Activated CD8-positive, alpha-beta memory T cell treated with anti-CD3 and anti-CD28 coated beads for 48 hours (primary cell): Measurements from ENCODE around the gene FAM24B.
"Not testable (repeated sequence)": the region's sequence is repeated elsewhere in the genome, so short reads cannot be mapped to it uniquely, and the experiment has no call there.

Experiments
- DNase-seq, 3 experiments: peaks; one replicate each; pipeline ENCODE4 v3.0.0-alpha.2; 2020; ENCODE audit warnings: low read depth in 2 of 3, low spot score in 2 of 3

Gene FAM24B, protein sequence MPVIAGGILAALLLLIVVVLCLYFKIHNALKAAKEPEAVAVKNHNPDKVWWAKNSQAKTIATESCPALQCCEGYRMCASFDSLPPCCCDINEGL

DNA sequence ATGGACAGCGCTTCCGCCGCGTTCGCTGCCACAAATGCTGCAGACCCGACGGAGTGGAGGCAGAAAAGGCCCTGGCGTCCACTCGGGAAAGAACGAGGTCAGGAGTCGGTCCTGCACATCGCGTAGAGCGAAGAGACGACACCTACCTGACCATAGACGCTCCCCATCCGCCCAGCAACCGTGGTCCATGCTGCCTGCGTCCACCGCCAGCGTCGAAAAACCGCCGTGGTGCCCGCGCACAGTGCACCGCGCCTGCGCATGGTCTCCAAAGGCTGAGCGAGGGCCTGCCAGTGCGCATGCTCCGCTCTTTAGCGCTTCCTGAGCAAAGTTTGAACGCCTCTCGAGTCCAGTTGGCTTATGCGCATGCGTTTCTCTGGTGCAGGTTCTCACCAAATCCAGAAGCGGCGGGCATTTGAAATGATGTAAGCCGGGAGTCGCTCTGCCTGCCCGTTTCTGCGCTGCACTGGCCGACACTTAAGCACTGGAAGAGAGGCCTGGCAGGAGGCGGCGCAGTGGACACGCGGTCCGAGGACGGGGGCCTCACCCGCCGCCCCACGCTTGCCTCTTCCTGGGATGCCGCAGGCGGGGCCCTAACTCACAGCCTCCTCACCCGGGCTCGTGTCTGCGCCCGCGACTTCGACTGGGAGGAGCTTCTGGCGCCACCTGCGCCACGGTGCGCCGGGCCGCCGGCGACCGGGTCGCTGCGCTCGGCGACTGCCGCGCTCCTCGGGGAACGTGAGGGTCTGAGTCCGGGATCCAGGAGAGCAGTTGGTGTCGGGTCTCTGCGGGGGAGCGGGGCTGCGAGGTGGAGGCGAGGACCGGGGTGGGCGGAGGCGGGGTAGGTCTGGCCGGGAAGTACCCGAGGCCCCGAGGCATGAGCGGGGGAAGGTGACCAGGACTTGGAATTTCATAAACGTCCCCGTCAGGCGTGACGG is at the start of gene FAM24B:
Gene FAM24B, minus strand, starts transcription at position 243 of the 935 bp plus-strand sequence. CDS start 29,066 bp downstream, outside the sequence.
- DNase-seq: peak; percentile 76 to 82 (median 80)

DNA sequence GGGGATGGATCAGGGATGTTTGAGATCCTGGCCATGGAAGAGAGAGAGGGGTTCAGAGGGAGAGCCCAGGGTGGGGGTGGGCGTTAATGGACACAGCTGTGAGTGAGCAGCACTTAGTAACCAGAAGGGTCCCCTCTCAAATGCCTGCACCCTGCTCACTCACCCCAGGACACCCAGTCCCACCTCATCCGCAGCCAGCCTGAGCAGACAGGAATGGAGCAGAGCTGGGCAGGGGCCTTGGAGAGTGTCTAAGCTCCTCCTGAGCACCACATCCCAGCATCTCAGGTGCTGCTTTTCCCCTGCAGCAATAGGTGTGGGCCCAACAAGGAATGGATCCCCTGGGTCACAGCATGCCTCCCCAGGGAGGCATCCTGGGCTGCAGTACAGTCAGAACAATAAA is 36.3 kb upstream of the FAM24B start:
- no peak for DNase-seq

DNA sequence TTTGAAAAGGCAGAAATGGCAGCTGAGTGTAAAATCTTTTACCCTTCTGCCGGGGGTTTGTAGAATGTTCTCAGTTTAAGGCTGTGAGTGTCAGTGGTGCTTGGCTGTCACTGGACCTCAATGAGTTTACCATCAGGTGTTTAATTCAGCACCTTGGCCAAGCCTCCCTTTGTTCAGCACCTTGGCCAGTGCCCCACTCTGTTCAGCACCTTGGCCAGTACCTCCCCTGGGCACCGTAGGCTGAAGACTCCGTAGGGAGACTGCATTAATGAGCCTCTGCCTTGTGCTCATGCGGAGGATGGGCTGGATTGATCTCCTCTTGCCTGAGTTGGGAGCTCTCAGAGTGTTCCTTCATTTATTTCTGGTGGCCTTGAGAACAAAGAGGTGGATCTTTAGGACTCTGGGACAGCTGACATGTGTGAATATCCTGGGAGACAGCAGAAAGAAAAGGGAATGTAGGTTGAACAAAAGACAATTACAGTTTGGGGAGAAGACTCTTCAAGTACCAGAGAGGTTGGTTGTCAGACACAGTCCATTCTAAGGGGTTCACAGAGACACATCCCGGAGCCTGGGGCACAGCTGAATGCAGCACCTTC is 32.6 kb upstream of the FAM24B start:
- peak in 1 of 3 experiments; percentile 27 for DNase-seq

DNA sequence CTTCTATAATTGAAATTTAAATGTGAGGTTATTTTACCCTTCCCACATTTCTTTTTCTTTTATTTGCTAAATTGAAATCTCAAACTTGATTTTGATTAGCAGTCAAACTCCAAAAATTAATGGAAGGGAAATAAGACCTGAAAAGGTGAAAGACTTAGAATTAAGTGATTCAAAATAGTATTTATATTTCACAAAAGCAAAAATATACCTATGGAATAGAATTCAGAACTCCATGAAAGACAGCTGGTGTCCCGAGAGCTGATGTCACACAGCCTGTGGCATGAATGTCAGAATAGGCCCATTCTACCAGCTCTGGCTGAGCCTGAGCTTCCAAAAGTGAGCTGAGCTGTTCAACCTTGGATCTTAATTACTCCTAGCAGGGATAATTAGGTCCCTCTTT is 30.9 kb upstream of the FAM24B start, which contains the start of gene FAM24A:
Gene FAM24A, plus strand, starts transcription at position 301 of the 400 bp plus-strand sequence. CDS start 1,025 bp downstream, outside the sequence.
- no peak for DNase-seq

DNA sequence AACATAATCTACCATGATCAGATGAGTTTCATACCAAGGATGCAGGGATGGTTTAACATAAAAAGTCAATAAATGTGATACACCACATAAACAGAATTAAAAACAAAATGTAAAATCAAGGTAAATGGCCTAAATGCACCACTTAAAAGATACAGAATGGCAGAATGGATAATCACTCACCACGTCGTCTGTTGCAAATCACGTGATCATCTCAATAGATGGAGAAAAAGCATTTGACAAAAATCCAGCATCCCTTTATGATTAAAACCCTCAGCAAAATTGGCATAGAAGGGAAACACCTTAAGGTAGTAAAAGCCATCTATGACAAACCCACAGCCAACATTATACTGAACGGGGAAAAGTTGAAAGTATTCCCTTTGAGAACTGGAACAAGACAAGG is 24.5 kb upstream of the FAM24B start:
- not testable (repeated sequence) for DNase-seq

DNA sequence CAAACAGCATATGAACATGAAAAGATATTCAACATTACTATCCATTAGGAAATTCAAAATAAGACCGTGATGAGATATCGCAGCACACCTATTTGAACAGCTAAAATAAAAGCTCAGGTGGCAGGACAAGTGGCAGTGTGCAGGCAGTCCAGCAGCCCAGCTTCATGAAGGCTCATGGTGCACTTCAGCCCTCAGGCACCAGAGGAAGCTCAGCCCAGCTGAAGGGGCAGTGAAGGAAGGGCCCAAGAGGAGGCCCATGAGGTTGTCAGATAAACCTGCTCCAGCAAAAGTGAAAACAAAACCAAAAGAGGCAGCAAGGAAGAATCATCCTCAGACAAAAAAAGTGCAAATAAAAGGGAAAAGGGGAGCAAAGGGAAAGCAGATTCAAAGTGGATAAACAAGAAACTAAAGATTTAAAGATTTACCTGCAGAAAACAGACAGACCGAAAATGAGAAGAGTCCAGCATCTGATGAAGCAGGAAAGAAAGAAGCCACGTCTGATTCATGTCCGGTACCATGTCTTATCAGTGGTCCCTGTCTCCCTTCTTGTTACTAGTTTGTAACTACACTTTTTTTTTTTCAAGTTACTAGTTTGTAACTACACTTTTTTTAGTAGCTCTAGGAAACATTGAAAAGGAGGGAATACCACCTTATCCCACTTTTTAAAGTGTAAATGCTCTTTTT is 15.0 kb upstream of the FAM24B start:
- DNase-seq: no peak

DNA sequence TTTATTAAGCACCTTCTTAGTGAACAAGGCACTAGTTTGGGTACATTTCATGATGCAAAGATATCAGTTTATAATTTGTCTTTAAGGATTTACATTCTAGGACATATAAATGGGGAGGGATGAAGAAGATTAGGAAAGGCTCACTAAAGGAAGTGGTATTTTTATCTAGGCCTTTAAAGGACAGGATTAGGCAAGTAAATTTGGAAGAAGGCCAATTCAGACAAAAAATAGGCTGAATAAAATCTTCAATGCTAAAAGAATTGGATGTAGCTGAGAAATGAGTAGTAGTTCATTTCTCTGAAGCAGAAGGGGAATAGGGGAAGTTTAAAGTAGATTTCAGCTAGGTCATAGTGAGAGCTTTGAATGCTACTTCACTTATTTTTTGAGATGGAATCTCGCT is 4.8 kb upstream of the FAM24B start:
- no peak for DNase-seq

DNA sequence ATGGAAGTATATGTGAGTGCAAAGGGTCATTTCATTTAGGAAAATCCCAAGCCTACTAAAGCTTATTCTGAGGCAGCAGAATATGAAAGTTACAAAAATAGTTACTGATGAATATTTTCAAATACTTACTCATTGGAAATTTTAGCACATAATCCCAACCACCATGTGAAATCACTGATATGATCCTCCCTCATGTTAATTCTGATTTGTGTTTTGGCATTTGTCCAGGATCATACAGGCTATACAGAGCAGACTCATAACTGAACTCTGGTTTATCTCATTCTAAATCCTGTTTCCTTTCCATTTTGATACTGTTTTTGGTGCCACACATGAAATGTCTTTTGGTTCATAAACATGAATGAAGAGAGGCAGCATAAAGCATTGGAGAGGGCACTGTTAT is 3.4 kb upstream of the FAM24B start:
- no peak for DNase-seq

DNA sequence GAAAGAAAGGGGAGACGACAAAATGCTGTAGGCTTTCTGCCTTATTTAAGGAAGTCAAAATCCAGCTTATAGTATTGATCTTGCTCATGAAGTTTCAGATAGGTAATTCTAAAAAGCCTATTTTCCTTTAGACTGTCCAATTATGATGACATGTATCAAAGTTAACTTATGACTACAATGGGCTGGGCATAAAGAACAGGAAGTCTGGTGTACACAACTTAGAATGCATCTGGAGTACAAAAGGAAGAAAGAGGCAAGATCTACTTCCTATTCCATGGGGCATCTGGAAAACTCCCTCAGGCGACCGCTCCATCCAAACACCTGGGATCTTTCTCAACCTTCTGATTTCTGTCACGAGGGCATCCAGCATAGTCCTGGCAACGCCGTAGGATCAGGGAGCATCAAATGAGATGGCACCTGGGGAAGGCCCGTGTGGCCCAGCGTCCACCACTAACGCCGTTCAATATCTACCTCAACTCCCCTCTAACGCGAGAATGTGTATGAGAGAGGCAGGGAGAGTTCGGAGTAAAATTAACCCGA is 512 bp downstream of the FAM24B start:
- no peak for DNase-seq

DNA sequence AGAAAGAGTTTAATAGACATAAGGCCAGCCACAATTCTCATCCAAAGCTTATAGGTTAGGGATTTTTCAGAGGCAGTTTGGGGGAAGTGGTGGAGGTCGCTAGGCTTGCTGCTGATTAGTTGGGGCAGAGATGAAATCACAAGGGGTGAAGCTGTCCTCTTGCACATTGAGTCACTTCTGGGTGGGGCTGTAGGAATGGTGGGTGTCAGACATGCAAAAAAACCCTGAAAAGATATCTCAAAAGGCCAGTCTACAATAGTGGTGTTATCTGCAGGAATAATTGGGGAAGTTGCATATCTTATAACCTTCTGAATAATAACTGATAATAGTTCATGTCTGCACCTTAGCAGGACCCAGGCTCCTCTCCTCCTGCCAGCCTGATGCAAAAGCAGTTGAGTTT is 2.1 kb downstream of the FAM24B start:
- no peak for DNase-seq

DNA sequence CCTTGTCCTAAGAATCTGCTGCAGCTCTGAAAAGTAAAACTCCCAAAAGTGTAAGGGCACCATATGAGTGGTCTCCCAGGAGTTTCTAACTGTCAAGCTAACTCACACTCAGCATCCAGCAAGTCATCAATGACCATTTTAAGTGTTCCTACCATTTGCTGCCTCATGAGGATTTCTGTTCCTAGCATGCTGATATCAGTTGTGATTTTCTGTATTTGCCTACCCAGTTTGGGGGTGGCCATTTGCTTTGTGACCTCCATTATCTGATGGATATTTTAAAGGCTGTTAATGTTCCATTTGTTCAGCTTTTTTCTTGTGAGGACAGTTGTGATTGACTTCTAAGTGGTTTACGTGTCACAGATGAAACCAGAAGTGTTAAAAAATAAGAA is 2.9 kb downstream of the FAM24B start:
- DNase-seq: no peak

DNA sequence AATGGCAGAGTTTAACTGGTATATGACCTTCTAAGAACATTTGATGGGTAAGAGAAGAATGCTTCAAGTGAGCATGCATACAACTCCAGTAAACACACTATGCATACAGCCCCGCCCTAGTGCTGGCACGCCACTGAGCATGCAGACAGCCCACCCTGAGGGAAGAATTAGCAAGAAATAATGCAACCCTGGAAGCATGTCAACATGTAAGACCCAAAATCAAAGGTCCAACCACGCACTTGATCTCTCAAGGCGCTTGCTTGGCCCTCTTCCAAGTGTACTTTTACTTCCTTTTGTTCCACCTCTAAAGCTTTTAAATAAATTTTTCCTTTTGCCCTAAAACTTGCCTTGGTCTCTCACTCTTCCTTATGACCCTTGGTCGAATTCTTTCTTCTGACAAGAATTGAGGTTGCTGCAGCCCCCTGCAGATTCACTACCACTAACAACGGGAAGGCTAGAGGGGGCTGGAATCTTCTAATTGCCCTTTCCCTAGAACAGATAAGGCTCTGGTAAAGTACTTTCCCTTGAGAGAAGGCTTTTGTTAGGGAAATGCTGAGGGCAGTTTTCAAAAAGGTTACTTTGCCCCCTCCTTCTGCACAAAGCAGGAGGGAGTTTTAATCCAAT is 3.4 kb downstream of the FAM24B start:
- no peak for DNase-seq

DNA sequence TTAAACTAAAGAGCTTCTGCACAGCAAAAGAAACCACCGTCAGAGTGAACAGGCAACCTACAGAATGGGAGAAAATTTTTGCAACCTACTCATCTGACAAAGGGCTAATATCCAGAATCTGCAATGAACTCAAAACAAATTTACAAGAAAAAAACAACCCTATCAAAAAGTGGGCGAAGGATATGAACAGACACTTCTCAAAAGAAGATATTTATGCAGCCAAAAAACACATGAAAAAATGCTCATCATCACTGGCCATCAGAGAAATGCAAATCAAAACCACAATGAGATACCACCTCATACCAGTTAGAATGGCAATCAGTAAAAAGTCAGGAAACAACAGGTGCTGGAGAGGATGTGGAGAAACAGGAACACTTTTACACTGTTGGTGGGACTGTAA is 7.4 kb downstream of the FAM24B start:
- DNase-seq: not testable (repeated sequence)

DNA sequence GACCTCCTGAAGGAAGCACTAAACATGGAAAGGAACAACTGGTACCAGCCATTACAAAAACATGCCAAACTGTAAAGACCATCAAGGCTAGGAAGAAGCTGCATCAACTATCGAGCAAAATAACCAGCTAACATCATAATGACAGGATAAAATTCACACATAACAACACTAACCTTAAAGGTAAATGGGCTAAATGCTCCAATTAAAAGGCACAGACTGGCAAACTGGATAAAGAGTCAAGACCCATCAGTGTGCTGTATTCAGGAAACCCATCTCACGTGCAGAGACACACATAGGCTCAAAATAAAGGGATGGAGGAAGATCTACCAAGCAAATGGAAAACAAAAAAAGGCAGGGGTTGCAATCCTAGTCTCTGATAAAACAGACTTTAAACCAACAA is 10.6 kb downstream of the FAM24B start:
- not testable (repeated sequence) for DNase-seq

DNA sequence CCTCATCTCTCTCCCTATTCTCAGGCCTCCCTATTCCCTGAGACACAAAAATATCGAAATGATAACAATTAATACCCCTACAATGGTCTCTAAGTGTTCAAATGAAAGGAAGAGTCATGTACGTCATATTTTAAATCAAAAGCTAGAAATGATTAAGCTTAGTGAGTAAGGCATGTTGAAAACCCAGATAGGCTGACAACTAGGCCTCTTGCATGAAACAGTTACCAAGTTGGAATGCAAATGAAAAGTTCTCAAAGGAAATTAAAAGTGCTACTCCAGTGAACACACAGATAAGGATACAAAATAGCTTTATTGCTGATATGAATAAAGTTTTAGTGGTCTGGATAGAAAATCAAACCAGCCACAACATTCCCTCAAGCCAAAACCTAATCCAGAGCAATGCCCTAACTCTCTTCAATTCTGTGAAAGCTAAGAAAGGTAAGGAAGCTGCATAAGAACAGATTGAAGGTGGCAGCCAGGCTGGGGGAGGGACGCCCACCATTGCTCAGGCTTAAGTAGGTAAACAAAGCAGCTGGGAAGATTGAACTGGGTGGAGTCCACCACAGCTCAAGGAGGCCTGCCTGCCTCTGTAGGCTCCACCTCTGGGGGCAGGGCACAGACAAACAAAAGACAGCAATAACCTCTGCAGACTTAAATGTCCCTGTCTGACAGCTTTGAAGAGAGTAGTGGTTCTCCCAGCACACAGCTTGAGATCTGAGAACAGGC is 12.5 kb downstream of the FAM24B start:
- not testable (repeated sequence) for DNase-seq

DNA sequence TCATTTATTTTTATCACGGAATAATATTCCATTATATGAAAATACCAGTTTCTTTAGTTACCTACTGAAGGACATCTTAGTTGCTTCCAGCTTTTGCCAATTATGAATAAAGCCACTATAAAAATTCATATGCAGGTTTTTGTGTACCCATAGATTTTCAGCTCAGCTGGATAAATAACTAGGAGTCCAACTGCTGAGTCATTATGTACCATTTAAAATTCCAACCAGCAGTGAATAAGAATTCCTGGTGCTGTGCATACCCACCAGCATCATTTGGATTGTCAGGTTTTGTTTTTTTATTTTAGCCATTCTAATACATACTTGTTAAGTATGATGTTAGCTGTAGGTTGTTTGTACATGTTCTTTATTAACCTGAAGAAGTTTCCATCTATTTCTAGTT is 14.5 kb downstream of the FAM24B start:
- DNase-seq: no peak

DNA sequence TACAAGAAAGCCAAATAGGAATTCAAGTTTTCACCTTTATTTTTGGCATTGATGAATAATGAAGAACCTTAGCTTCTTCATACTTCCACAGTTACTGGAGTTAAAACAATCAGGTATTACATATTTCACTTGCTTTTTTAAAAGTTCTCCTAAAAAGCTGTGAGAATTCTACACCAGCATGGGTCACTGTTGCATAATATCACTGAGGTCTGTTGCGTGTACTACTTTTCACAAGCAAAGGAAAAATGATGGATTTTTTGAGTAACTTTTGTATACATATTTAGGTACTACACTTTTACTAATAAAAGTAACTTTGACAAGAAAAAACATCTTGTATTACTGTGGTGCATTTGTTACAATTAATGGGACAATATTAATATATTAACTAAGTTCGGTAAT is 15.2 kb downstream of the FAM24B start:
- no peak for DNase-seq

DNA sequence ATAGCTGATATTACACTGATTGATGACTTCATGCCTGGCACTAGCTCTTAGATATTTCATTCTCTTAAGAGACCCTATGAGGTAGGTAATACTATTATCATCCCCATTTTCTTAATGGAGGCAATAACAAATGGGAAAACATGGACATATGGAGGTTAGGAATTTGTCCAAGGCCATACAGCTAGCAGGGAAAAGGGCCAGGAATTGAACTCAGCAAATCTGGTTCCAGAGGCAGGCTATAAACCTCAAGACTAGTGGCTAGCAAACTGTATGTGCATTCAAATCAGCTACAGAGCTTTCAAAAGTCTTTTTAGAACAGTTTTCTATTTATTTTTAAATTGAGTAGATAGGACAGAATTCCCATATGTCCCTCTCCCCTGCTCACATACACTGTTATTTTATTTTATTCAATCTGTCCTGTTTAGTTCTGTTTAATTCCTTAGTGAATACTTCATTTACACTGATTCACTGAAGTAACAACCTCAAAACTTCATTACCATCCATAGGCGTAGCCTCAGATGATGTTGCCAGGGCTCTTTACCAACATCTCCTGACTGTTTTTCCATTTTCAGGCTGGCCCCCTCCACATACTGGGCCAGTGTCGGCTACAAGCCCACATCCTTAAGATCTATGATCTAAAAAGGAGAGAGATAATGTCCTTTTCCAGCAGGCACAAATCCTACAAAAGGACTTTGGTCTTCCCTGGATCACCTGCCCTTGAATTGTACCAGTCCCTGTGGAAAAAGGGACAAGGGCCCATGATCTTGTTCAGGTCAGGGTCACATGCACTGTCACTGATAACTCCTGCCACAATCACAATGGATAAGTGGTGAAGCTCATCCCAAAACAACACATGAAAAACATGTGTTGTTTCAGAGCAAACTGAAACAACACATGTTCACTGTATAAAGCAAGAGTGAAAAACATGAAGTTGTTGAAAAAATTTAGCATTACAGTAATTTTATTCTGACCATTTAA is 15.9 kb downstream of the FAM24B start:
- DNase-seq: no peak

DNA sequence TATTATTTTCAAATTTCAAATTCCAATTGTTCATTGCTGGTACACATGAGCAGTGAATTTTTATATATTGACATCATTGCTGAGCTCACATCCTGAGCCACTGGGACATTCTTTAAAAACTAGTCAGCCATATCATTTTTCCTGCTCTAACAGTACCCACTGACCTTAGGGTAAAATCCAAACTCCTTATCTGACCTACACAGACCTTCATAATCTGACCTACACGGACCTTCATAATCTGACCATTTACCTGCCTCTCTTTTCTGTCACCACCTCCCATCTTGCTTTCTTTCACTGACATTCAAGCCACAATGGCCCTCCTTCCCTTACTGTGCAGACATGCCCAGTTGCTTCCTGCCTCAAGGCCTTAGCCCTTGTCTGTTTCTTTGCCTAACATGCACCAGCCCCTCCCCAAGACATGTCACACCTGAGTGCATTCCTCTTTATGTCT is 17.6 kb downstream of the FAM24B start:
- no peak for DNase-seq
